Hematopoietic multipotent progenitor cell treated with erythropoietin and hydrocortisone succinate and interleukin-3 and kit ligand, for 6 days (in vitro differentiated cells): ENCODE data around the gene IQSEC3.

Source experiments
- DNase-seq: peaks from one replicate; pipeline ENCODE4 v3.0.0-alpha.2; 2015

Gene IQSEC3

GRCh38 chr12:223841-224240, 157.3 kb downstream of the IQSEC3 start:
- no peak for DNase-seq

- DNase-seq = no peak
These were observed 157.8 kb downstream of the IQSEC3 start for GRCh38 chr12:224330-224729.

DNA sequence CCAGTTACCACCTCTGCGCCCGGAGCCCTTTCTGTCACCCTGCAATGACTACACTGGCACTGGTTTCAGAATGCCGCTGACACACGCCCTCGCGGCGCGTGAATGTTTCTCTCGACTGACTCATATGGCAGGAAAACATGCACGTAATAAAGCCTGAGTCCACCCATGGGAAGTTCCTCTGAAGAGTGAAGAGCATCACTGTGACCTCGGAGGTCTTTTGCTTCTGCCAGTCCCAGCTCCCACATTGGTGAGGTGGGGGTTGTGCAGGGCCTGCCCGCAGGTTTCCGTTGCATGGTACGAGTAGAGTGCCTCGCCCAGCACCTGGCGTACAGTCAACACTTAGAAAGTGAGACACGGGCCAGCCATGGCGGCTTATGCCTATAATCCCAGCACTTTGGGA, 158.4 kb downstream of the IQSEC3 start:
- DNase-seq = no peak

DNA sequence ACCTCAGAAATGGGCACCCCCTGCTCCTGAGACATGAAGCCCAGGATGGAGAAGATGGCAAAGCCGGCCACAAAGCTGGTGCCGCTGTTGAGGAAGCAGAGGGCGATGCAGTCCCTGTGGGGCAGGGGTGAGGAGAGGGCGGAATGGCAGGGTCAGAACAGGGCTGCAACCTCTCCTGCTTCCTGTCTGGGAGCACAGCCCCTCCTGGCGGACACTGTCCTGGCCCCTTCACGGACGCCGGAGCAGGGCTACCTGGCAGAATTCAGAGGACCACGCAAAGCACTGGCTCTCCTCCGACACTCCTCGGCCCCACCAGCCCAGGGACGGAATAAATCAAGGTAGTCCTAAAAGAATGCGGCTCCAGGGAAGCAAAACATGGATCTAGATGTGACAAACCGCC, 159.8 kb downstream of the IQSEC3 start:
- DNase-seq = no peak

GRCh38 chr12:227286-227915, 160.8 kb downstream of the IQSEC3 start:
- DNase-seq = no peak
